ENCODE measurements around the gene CKMT1B. TPM values are rescaled to one million over a fixed set of nuclear protein-coding genes. Genes with fewer than 3 reads are reported as not detected.
"Not testable (repeated sequence)": the region's sequence is repeated elsewhere in the genome, so short reads cannot be mapped to it uniquely, and the experiment has no call there.

The CKMT1B gene
- total RNA-seq, 1 donor from 2014 or later: 41.2 TPM

DNA sequence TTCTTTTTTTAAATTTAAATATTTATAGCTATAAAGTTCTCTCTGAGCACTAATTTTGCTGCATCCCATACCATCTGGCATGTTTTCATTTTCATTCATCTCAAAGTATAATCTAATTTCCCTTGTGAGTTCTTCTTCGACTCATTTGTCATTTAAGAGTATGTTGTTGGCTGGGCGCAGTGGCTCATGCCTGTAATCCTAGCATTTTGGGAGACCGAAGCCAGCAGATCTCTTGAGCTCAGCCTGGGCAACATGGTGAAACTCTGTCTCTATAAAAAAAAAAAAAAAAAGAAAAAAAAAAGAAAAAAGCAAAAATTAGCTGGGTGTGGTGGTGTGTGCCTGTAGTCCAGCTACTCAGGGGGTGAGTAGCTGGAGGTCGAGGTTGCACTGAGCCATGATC is 41.6 kb upstream of the CKMT1B start:
- no peaks in the 10 kb centered on the region for H3K4me1 Mint-ChIP-seq (ENCODE audit: unreplicated experiment)
- H3K27ac Mint-ChIP-seq: no peak overlapping the region
- no peaks in the 10 kb centered on the region for H3K9me3 Mint-ChIP-seq
- peaks cover 9% of the 10 kb centered on the region for H3K36me3 Mint-ChIP-seq
- no peak overlapping the region for H3K4me3 Mint-ChIP-seq
- TF ChIP-seq, protein P1, sequence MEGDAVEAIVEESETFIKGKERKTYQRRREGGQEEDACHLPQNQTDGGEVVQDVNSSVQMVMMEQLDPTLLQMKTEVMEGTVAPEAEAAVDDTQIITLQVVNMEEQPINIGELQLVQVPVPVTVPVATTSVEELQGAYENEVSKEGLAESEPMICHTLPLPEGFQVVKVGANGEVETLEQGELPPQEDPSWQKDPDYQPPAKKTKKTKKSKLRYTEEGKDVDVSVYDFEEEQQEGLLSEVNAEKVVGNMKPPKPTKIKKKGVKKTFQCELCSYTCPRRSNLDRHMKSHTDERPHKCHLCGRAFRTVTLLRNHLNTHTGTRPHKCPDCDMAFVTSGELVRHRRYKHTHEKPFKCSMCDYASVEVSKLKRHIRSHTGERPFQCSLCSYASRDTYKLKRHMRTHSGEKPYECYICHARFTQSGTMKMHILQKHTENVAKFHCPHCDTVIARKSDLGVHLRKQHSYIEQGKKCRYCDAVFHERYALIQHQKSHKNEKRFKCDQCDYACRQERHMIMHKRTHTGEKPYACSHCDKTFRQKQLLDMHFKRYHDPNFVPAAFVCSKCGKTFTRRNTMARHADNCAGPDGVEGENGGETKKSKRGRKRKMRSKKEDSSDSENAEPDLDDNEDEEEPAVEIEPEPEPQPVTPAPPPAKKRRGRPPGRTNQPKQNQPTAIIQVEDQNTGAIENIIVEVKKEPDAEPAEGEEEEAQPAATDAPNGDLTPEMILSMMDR (conservative IDR thresholded peaks at IDR 0.05): no peak
- no peak for DNase-seq (ENCODE audit: extremely low spot score, unreplicated experiment)
- H3K27me3 Mint-ChIP-seq: no peaks in the 10 kb centered on the region

DNA sequence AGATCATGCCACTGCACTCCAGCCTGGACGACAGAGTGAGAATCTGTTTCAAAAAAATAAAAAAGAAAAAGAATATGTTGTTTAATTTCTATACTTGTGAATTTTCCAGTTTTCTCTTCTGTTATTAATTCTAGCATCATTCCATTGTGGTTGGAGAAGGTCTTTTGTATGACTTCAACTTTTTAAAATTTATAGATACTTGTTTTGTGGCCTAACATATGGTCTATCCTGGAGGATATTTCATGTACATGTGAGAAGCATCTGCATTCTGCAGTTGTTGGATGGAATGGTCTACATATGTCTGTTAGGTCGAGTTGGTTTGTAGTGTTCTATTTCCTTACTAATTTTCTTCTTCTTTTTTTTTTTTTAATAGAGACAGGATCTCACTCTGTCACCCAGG is 40.8 kb upstream of the CKMT1B start:
- TF ChIP-seq, protein P1 (conservative IDR thresholded peaks at IDR 0.05): no peak
- Mint-ChIP-seq H3K9me3 (no peaks in the 10 kb centered on the region), H3K27me3 (no peaks in the 10 kb centered on the region), H3K4me3 (no peak overlapping the region), H3K36me3 (peaks cover 6% of the 10 kb centered on the region), H3K4me1 (ENCODE audit: unreplicated experiment) (no peaks in the 10 kb centered on the region), H3K27ac (no peak overlapping the region)
- no peak for DNase-seq (ENCODE audit: extremely low spot score, unreplicated experiment)

DNA sequence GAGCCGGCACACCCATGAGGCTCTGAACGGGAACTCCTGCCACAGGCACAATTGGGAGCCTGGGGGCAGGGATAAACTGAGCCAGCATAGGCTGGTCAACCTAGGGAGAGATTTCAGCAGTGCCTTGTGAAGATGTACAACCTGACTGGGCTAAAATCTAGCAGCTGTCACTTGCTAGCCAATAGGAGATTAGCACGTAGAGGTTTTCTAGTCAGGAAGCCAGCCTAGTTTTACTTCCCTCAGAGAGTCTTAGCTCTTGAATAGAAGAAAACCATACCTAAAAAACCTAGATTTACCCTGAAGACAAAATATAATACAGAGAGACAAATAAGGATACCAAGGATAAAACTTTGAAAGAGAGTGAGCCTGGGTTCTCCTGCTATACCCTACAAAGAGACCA is 31.1 kb upstream of the CKMT1B start:
- H3K36me3 Mint-ChIP-seq; H3K27me3 Mint-ChIP-seq; H3K4me3 Mint-ChIP-seq; H3K4me1 Mint-ChIP-seq (ENCODE audit: unreplicated experiment); DNase-seq (ENCODE audit: extremely low spot score, unreplicated experiment); H3K9me3 Mint-ChIP-seq; H3K27ac Mint-ChIP-seq: not testable (repeated sequence)

DNA sequence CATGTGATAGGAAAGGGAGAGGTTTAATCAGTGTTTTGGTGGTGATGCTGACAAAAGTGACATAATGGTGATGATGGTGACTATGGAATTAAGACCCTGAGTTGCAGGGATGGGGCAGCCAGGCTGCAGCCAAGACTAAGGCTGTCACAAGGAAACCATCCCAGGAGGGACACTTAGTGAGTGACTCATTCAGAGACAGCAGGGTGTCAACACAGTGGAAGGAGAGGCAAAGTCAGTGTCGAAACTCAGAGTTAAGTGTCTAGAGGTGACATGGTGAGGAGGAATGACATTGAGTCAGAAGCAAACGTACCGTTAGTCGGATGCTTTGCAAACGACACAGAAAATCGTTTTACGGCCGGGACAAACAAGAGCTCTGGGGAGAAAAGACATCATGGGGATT is 30.0 kb upstream of the CKMT1B start:
- H3K9me3 Mint-ChIP-seq; H3K4me1 Mint-ChIP-seq (ENCODE audit: unreplicated experiment); H3K27ac Mint-ChIP-seq; H3K4me3 Mint-ChIP-seq; DNase-seq (ENCODE audit: extremely low spot score, unreplicated experiment); H3K36me3 Mint-ChIP-seq; H3K27me3 Mint-ChIP-seq: not testable (repeated sequence)

DNA sequence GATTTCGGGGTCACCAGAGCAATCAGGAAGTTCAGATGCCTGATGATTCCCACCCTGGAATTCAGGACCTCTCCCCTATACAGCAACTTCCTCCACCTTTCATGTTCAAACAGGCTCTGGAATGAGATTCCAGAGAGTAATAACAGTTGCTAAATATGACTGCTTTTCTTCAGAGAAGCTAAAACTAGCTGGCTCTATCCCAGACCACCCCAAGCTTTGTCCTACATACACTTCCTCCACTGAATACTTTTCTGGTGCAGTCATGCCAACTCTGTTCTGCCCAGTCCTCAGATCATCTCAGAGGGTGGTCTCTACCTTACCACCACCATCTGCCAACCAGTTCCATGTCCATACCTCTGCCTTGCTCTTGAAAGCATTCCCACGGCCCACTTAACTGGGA is 27.2 kb upstream of the CKMT1B start:
- not testable (repeated sequence) for H3K4me3 Mint-ChIP-seq

DNA sequence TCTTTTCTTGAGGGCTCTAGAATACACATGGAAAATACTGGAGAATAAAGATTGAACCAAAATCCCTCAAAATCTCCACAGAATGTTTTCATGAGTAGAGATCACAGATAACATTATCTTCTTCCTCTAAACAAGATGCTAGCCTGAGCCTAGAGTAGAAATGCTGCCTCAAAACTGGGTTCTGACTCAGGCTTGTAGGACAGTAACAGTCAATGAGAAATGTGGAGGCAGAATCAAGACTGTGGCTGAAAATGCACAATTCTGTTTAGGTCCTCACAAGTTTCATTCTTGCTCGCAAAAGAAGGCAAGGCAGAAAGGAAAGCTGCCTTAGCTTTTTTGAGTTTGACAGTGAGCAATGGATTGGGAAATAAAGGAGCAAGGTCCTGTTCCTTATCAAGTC is 19.2 kb upstream of the CKMT1B start:
- not testable (repeated sequence) for H3K27me3 Mint-ChIP-seq; H3K4me3 Mint-ChIP-seq; DNase-seq (ENCODE audit: extremely low spot score, unreplicated experiment); H3K27ac Mint-ChIP-seq; H3K9me3 Mint-ChIP-seq; H3K36me3 Mint-ChIP-seq; H3K4me1 Mint-ChIP-seq (ENCODE audit: unreplicated experiment)

More for the DNA sequence above, 27.2 kb upstream of the CKMT1B start:
- not testable (repeated sequence) for H3K36me3 Mint-ChIP-seq; H3K27me3 Mint-ChIP-seq; H3K9me3 Mint-ChIP-seq; H3K27ac Mint-ChIP-seq; H3K4me1 Mint-ChIP-seq (ENCODE audit: unreplicated experiment); DNase-seq (ENCODE audit: extremely low spot score, unreplicated experiment)

DNA sequence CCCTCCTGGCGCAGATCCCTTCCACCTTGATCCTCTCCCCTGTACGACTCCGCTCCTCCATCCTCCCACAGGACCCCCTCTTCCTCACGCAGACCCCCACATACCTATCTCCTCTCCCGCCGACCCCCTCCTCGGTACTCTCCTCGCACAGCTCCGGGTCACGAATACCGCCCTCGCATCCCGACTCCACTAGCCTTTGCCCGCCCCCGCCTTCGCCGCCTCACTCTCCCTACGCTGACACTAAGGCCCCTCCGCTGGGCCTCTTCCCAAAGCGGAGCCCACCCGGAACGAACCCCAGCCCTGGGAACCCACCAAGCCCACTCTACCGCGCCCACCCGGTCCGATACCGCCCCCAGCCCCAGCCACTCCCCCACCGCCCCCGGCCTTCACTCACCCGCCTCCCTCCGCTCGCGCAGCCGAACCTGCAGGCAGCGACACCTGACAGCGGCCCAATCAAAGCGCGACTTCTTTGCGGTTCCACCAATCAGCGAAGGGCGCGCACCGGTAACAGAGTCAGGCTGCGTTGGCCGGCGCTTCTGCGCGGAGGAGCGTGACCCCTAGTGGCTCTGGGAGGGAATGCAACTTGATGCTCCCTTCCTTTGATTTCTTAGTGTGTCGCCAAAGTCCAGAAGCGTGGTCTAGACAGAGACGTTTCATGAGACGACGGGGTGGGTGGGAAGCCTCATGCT is 3.9 kb upstream of the CKMT1B start, which contains the start of gene PPIP5K1:
Gene PPIP5K1, minus strand, starts transcription at position 431 of the 689 bp plus-strand sequence. CDS start 5,704 bp downstream, outside the sequence.
- H3K36me3 Mint-ChIP-seq; H3K27me3 Mint-ChIP-seq; H3K9me3 Mint-ChIP-seq; H3K27ac Mint-ChIP-seq; H3K4me3 Mint-ChIP-seq; H3K4me1 Mint-ChIP-seq (ENCODE audit: unreplicated experiment); DNase-seq (ENCODE audit: extremely low spot score, unreplicated experiment): not testable (repeated sequence)

DNA sequence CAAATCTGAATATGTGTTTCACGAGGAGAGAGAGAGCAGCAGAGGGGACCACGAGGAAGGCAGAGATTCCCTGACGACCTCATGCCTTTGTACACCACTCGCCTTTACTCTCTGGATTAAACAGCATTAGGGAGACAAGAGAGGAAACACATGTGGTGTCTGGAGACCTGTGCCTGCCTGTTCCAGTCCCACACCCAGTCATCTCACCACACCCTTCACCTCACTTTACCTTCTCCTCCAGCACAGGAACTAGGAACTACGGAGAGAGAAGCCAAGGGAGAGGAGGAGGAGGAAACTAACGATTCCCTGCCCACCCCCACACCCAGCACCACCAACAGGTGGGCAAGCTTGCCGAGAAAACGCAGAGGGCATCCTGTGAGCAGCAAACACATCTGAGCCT is 986 bp upstream of the CKMT1B start:
- H3K27ac Mint-ChIP-seq; H3K9me3 Mint-ChIP-seq; H3K4me3 Mint-ChIP-seq; H3K36me3 Mint-ChIP-seq; DNase-seq (ENCODE audit: extremely low spot score, unreplicated experiment); H3K4me1 Mint-ChIP-seq (ENCODE audit: unreplicated experiment); H3K27me3 Mint-ChIP-seq: not testable (repeated sequence)

DNA sequence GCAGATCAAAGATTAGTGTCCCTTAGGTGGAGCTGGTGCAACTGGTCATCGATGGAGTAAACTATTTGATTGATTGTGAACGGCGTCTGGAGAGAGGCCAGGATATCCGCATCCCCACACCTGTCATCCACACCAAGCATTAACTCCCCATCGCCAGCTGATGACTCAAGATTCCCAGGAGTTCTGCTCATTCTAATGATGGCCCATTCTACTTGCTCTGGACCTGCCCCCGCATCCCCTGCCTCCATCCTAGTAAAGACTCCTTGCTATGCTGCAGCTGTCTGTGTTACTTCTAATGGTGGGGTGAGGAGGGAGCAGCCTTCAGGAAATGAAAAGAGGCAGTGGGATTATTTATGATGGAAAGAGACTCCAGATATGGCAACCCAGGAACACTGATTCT is 5.3 kb downstream of the CKMT1B start:
- H3K9me3 Mint-ChIP-seq; DNase-seq (ENCODE audit: extremely low spot score, unreplicated experiment); H3K4me1 Mint-ChIP-seq (ENCODE audit: unreplicated experiment); H3K27ac Mint-ChIP-seq; H3K4me3 Mint-ChIP-seq; H3K36me3 Mint-ChIP-seq: not testable (repeated sequence)
- H3K27me3 Mint-ChIP-seq: peaks cover 16% of the 10 kb centered on the region

DNA sequence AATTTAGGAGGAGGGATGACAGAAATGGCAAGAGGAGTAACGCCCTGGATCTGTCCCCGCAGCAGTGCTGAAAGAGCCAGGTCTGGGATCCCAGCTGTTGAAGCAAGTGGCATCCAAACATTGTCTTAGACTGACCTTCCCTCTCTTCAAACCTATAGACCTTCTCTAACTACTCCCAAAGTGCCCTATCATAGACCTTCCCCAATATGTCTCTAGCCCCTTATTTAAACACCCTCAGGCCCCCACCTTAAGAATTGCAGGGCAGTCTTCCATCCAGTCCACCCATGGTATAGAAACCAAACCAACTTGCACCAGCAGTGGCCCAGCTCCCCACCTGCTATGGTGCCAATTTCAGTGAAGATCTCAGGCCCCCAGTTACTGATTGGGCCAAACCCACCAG is 6.4 kb downstream of the CKMT1B start:
- H3K4me3 Mint-ChIP-seq; DNase-seq (ENCODE audit: extremely low spot score, unreplicated experiment); H3K27ac Mint-ChIP-seq; H3K4me1 Mint-ChIP-seq (ENCODE audit: unreplicated experiment); H3K9me3 Mint-ChIP-seq; H3K36me3 Mint-ChIP-seq: not testable (repeated sequence)
- H3K27me3 Mint-ChIP-seq: peaks cover 16% of the 10 kb centered on the region

DNA sequence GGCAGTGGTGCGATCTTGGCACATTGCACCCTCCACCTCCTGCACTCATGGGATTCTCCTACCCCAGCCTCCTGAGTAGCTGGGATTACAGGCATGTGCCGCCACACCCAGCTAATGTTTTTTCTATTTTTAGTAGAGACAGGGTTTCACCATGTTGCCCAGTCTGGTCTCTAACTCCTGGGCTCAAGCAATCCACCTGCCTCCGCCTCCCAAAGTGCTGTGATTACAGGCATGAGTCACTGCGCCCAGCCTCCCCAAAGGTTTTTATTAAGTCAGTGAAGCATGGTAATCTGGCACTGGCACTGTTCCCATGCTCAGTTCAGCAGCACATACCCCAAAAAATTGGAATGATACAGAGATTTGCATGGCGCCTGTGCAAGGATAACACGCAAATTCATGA is 8.4 kb downstream of the CKMT1B start:
- not testable (repeated sequence) for H3K36me3 Mint-ChIP-seq; DNase-seq (ENCODE audit: extremely low spot score, unreplicated experiment); H3K9me3 Mint-ChIP-seq; H3K4me1 Mint-ChIP-seq (ENCODE audit: unreplicated experiment); H3K4me3 Mint-ChIP-seq; H3K27ac Mint-ChIP-seq
- peaks cover 13% of the 10 kb centered on the region for H3K27me3 Mint-ChIP-seq

DNA sequence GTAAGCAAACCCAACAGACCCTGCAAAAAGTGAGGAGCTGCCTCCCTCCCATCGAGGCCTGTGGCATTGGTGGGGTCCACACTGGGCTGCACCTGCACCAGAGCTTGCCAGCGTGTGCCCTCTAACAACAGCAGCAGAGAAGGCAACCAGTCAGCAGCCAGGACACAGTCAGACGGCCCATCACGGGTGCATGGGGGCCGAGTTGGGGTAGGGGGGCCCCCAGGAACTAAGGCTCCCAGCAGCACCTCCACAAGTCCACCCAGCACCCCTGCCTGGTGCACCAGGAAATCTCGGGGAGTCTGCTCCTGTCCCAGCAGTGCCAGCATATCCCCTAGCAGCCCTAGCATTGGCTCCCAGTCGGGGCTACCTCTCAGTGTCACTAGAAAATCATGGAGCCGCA is 23.9 kb downstream of the CKMT1B start:
- DNase-seq (ENCODE audit: extremely low spot score, unreplicated experiment); H3K4me1 Mint-ChIP-seq (ENCODE audit: unreplicated experiment); H3K4me3 Mint-ChIP-seq; H3K36me3 Mint-ChIP-seq; H3K27me3 Mint-ChIP-seq; H3K9me3 Mint-ChIP-seq; H3K27ac Mint-ChIP-seq: not testable (repeated sequence)

DNA sequence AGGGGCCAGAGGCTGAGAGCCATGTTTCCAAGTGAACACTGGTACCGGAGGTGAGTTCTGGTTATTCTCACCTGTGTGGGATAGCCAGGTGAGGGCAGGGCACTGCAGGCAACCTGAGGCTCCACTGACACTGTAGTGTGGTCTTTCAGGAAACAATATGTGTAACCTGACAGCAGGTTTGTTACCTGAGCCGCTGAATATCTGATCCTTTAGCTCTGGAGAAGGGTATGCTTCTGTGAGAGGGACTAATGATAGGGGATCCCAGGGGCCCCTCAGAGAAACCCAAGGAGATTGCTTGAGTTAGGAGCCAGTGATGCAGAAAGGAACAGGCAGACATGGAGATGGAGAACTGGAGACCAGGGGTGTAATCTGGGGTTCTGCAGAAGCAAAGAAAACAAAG is 24.9 kb downstream of the CKMT1B start, which contains the start of gene STRC:
Gene STRC, minus strand, starts transcription at position 101 of the 400 bp plus-strand sequence. Its CDS starts 78 bp downstream, at position 23.
- not testable (repeated sequence) for H3K27me3 Mint-ChIP-seq; H3K36me3 Mint-ChIP-seq; H3K27ac Mint-ChIP-seq; H3K4me3 Mint-ChIP-seq; H3K4me1 Mint-ChIP-seq (ENCODE audit: unreplicated experiment); H3K9me3 Mint-ChIP-seq; DNase-seq (ENCODE audit: extremely low spot score, unreplicated experiment)
